MV-4-11 (cell line): ENCODE results near the gene MCC.
A peak's percentile ranks its signal among the peaks of the same experiment; 100 is the strongest.

Source experiments
- DNase-seq: peaks from one replicate; lab custom pipeline; 2025; lab: John Stamatoyannopoulos, UW

The MCC gene

GRCh38 chr5:113199122-113199905 is 288.9 kb downstream of the MCC start:
- DNase-seq = peak; percentile 59

DNA sequence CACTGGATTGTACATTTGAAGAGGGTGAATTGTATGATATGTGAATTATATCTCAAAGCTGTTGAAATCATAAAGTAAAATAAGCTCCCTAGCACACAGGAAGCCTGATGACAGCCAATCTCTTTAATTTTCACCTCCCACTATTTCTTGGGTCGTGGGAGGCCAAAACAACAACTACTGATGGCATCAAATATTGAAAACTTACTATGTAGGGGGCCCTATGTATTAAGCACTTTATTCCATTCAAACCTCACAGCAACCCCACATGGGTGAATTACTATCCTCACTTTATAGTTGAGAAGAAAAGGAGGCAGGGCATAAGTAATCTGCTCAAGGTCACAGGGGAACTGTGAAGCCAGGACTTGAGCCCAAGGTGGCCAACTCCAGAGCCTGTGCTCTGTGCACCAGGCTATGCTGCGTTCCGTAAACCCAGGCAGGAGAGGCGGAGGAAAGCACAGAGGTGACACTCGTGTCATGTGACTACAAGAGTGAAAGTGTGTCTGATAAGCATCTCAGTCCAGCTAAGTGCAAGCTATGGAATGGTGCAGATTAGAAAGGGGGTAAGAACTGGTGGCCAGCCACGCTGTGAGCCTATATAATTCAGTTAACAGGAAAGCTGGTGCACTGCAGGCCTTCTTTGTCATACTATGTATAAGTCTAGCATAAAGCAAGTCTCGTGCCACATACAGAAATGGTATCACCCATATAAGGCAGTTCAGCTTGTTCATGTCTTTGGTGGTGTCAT is 290.6 kb downstream of the MCC start:
- no peak for DNase-seq

GRCh38 chr5:113195771-113196170 is 292.5 kb downstream of the MCC start:
- peak; percentile 31 for DNase-seq

DNA sequence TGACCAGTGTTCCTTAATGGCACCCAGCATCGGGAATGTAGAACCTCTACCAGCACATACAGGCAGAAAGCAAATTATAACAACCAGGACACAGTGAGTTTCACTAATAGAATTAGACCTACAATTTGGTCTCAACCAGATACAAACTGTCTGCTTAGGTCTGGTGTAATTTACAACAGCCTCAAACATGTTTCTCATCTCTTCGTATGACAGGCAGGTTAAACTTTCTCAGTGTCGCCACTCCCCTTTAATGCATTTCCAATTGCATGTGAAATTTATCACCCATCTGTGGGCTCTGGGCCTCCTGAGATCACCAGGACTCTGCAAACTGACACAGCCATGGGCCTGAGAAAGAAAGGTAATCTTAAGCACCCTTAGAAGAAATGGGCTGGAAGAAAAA is 293.0 kb downstream of the MCC start:
- no peak for DNase-seq

- peak; percentile 96 for DNase-seq
These were observed 293.7 kb downstream of the MCC start for GRCh38 chr5:113194591-113194990.

GRCh38 chr5:113194125-113194524 is 294.1 kb downstream of the MCC start:
- DNase-seq = peak; percentile 85

- no peak for DNase-seq
These were observed 294.8 kb downstream of the MCC start for GRCh38 chr5:113193311-113193978.

- no peak for DNase-seq
These were observed 295.7 kb downstream of the MCC start for GRCh38 chr5:113192541-113192940.

DNA sequence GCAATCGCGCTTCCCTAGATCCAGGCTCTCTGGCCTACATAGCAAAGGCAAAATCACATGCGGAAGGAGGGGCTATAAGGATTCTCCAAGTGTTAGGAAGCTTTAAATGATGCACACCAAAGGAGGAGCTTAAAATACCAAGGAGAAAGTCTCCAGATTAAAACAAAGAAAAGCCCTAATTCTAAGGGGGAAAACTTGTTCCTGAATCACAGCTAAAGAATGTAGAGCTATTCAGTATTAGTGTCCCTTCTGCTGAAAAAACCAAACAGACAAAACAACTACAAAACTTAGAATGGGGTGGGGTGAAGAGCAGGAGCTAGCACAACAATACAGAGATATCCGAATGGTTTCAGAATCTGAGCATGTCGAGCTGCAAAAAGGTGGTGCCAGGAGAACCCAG is 297.9 kb downstream of the MCC start:
- no peak for DNase-seq

GRCh38 chr5:113189291-113189690 is 299.0 kb downstream of the MCC start:
- DNase-seq = no peak

- no peak for DNase-seq
These were observed 299.8 kb downstream of the MCC start for GRCh38 chr5:113188436-113188835.

- peak; percentile 91 for DNase-seq
These were observed 300.3 kb downstream of the MCC start for GRCh38 chr5:113187906-113188305.

DNA sequence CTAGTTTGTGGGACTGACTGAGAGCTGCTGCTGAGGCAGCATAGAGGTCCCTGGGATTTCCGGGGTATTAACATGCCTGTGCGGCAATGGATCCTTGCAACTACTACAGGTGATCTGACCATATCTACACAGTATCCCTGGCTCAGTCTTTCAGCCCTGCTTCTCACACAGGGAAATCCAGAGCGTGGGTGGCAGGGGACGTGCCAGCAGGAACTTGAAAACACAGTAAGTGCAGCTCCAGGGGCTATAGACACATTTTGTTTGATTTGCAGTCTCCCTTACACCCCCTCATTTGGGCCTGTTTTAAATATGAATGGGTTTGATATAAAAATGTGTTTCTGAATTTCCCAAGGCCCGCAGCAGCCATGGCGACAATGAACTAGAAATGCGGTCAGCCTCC is 302.2 kb downstream of the MCC start:
- DNase-seq = no peak

DNA sequence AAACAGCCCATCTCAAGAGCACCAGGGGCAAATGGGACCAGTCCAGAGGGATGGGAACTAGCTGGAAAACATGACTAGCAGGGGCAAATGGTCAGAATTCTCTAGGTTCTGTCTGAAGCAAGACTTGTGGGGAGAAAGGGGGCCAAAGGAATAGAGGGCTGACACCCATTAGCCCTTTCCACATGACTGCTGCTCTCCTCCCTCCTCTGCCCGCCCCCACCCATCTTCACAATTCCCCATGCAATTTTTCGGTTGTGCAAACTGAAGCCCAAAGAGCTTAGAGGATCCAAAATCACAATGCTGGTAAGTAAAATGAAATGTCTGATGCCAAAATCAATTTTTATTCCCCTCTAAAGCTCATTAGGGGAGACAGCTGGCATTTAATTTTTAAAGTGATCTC is 304.6 kb downstream of the MCC start:
- DNase-seq = no peak

GRCh38 chr5:113182658-113183344 is 305.5 kb downstream of the MCC start:
- DNase-seq = no peak

DNA sequence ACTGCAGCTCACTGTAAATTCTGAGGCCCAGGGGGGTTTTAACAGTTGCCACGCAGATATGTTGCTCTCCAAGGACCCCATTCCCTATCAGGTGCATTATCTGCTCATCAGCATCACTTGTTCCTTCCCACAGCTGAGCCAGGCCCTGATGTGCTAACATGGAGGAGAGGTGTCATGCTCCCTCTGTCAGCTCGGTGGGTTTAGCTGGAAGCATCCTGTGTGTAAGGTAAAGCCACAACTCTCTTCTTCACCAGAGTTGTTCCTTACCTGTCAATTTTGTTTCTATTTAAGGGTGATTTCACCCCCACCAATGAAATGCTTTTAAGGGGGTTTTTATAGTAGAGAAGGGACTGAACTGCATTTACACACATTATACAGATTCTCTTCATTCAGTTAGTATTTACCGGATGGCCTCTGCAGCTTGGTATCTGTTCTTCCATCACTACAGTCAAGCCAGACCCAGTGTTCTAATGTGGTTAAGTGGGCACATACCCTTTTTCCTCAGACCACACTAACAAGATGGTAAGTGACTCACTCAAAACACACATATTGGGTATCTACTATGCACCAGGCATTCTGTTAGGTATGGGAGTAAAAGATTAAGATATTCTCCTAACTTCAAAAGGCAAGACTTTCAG is 306.3 kb downstream of the MCC start:
- DNase-seq = no peak

GRCh38 chr5:113181409-113181808 is 306.8 kb downstream of the MCC start:
- no peak for DNase-seq

DNA sequence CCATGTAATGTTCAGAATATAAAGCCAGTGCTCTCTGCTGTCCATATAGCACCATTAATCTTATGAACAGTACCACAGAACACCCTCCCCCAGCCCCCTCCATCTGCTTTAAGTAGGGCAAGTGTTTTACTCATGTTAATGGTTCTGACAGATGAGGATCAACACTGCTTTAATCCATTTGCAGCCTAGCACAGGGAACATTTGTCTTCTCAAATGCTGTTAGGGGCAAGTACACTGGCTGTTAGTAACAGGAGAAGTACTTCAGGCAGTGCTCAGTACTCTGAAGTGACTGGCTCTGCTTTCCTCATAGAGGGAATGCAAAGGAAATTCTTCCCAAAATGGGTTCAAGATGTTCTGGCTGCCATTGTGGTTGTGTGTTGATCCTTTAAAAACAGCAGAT is 309.1 kb downstream of the MCC start:
- no peak for DNase-seq

DNA sequence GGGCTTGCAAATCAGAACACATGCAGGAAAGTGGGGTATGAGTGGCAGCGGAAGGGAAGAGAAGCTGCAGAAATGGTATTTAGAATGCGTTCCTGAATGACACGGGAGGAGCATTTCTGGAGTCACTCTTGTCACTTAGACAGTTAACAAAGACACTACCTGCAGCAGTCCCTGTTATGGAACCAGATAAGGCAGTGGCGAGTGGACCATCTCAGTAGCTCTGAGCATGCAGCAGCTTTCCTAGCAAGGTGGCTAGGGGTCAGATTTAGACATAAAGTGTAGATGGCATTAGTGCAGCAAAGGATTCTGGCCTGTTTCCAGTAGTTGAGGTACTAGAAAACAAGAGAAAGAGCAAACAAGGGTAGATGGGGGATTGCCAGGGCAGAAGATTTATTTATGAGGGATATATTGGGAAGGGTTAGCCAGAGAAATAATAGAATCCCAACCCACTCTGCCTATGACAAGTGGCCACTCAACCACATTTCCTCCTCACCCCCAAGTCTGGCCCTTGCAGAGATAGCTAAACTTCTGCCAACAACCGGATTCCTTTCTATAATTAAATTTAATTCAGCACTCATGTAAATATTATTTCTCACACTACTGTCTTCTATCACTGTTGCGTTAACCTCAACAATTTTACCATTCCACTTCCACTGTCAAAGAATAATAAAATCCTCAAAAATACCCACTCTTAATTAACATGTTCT is 310.0 kb downstream of the MCC start:
- no peak for DNase-seq

GRCh38 chr5:113177225-113177624 is 311.0 kb downstream of the MCC start:
- DNase-seq = no peak

DNA sequence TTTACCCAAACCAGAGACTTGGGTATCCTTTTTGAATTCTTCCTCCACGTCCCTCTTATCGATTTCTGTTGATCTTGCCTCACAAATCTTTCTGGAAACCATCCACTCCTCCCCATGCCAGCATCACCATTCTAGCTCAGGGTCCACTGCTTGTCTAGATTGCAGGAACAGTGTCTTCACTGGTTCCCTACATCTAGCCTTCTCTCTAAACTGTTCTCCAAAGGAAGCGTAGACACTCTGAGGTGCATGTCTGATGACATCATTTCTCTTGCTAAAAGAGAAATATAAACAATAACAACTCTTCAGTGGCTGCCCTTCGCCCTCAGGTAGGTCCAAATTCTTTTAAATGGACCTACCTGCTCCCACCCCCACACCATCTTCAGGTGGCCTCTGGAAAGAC is 311.5 kb downstream of the MCC start:
- no peak for DNase-seq
